Activated naive CD4-positive, alpha-beta T cell treated with anti-CD3 and anti-CD28 coated beads, Interleukin-2, amount 50 U/mL, for 16 hours (primary cell): ENCODE data around the gene VDR.

Experiments
- DNase-seq: peaks from one replicate; pipeline ENCODE4 v3.0.0-alpha.2; 2020

The VDR gene

DNA sequence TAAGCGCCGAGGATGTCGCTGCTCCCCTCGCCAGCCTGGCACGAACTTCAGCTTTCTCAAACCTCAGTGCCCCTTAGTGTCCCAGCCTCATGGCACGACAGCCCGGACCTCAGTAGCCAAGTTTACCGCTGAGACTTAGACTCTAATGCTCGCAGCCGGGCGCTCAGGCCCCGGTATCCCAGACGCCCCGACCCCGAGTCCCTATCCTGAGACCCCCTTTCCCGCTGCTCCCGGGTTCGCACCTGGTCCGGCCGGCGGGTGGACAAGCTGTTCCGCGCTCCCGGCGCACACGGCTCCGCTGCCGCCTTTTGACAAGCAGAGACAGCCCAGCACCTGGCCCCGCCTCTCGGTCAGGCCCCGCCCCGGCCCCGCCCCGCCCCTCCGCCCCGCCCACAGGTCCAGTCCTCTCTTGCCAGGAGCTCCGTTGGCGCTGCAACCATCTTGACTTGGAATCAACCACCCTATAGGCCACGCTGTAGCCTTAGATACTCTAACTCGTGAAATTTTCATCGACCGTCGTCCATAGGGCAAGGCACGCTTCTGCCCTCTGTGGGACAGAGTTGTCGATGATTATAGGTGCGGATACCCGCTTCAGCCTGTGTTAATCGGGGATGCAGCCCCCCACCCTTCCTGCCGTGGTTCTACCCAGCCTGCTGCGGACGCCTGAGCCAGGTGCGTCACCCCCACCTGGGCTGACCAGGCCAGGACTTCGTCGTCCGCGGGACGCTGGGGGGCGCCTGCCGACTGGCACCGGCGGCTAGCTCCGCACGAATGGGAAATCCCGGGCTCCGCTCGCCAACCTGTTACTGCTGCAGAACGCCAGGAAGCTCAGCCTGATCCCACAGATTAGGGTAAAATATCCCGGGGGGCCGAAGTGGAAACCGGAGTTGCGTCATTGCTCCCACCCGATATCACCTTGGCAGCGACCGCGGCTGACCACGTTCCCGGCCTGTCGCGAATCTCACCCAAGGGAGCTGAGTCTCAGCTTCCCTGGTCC is at the start of gene VDR:
VDR (minus strand) TSS at position 282 of the 997 bp plus-strand sequence. CDS start 25,881 bp downstream, outside the sequence.
- peak; percentile 66 for DNase-seq

DNA sequence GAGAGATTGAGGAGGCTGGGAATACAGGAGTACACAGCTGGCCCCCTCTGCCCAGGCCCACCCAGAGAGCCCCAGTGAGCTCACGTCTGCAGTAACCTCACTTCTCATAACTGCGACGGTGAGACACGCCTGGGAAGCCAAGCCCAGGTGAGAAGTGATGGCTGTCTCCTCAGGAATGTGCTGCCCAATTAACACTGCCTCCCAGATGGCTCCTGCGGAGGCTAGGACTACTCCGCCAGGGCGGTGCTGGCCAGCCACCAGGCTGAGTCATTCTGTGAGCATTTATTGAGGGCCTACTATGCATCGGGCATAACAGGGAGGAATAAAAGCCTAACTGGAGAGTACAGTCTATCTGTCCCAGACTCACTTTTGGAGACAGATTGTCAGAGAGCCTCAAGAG is 49.3 kb upstream of the VDR start:
- DNase-seq, result no peak

DNA sequence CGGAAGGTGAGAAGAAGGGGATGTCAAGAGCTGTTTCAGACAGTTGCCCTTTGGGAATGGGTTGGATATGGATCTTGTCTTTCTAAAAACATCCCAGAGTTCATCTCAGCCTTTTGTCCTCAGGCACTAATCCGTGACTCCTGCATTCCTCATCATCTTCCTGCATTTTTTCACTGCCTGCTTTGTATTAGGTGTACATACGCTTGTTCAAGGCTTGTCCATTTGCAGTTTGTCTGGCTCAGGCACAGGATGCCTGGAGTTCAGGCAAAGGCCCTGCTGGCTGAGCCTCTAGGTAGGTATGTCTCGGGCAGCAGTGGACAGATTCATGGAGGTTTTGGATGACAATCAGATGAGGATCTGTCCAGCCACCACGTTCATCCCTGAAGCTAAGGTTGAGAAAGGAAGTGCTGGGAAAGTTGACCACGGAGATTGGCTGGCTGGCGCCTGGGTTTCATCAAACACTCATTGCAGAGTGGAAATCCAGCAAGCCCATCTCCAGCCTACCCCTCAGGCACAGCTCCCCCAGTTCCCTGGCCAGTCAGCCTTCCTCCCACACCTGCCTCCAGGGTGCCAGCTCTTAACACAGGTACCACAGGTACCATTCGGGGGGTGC is 46.2 kb upstream of the VDR start:
- DNase-seq, result no peak

DNA sequence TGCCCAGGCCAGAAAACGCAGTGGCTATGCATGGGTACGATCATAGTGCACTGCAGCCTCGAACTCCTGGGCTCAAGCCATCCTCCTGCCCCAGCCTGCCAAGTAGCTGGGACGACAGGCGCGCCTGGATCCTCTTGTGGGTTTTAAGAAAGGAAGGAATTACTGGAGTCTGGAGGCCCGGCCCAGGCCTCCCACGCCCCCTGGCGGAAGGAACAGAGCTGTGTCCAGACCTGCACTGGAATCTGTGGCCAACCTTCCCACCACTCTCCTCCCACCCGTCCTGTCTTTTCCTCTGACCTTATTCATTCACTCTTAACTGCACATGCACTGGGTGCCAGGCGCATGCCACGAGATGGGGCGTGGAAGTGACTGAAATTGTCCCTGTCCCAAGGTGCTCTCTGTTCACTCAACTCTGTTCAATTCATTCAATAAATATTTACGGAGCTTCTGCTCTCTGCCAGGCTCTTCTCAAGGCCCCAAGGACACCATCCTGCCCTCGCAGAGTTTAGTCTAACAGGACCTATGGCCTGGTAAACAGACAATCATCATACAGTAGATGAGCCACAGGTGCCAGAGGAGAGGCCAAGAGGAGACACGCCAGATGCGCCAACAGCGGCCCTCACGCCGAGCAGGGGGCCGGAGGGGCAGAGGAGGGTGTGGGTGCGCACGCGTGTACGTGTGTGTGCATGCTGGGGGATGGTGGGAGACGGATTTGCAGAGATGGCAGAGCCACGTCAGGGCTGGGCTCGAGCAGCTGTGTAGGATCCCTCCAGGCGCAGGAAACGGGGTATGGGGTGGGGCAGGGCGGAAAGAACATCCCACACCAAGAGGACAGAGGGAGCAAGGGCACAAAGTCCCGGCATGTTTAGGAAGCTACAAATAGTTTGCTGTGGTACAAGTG is 44.9 kb upstream of the VDR start:
- DNase-seq, result peak; percentile 48

DNA sequence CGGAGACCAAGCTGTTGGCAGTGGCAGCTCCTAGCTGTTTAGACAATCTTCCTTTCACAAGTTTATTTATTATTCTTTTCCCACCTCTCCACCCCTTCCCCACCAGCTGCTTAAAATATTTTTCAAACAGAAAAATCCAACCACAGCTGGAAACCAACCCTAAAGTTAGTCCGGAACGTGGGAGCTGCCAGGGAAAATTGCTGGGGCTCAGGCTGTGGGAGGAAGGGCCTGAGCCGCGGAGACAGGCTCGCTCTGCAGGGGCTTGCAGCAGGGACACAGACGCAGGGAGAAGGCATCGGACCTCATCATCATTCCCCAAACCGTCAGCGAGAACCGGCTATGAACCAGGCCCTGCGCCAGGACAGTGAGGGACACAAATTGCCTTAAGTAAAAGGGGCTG is 42.5 kb upstream of the VDR start:
- no peak for DNase-seq

DNA sequence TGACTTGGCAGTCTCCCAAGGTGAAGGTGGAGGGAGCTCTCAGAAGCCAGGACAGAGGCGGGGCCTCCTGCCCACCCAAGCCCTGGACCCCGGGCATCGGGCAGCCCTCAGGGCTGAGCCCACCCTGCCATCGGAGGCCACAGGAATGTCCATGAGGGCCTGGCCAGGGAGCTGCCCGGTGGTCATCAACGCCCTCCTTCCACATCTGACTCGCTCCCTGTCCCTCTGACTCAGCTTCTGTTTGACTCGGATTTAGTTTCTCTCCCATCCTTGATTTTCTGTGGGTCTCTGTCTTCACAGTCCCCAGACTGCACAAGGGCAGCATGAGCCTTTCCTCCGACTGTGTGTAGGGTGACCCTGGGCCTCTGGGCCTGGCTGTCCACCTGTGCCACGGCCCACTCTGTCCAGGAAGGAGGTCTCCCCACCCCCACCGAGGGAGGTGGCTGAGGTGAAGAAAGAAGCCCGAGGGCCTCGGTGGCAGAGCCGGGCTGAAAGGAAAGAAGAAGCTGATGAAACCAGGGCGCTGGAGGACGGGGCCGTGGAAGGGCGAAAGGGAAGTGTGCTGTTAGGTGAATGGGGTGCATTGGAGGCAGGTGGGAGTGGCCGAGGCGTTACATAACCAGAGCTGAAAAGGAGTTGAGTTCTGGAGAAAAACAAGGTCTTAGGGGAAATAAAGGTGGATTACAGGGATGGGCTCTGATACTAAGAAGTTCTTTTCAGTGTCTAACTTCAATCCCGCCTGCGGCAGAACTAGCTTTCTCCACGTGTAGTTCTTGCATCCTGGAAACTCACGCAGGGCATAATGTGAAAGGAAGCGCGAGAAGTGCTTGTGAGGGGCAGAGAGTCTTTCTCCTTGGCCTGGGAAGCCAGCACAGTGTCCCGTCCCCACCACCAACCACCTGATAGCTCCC is 41.9 kb upstream of the VDR start:
- DNase-seq, result no peak

DNA sequence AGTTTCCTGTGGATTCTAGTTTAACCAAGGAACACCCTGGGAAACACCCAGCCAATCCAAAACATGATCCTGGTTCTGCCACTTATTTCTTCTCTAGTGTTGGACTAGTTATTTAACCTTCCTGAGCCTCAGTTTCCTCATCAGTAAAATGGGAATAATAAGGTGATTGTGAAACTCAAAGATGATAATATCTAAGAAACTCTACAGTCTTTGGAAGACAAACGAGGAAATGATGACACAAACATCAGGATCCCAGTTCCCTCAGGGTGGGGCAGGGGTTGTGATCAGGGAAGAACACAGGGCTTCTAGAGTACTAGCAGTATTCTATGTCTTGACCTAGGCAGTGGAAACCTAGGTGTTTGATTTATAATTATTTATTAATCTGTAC is 40.5 kb upstream of the VDR start:
- DNase-seq, result no peak

DNA sequence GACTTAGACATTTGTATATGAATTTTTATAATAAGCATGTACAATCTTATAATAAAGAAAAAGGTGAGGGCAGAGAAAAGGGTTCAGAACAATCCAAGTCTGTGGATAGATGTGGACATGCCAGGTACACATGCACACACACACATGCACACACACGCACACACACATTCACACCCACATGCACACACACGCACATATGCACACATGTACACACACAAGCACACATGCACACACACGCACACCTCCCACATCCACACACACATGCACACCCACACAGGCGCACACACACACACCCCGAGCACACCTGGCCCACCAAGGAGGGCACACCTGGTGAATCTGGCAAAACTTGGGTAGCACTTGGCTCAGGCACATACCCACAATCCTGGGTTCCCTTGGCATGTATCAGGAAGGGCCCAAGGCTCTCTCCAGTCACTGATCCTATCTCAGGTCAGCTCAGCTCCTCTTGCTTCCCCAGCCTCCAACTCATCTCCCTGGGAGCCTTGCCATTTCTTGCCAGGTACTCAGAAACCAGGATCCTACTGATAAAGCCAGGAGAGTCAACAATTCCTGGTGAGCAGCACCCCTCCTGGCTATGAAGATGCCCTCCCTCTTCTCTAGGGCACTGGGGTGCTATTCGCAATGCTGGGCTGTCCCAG is 40.0 kb upstream of the VDR start:
- no peak for DNase-seq

DNA sequence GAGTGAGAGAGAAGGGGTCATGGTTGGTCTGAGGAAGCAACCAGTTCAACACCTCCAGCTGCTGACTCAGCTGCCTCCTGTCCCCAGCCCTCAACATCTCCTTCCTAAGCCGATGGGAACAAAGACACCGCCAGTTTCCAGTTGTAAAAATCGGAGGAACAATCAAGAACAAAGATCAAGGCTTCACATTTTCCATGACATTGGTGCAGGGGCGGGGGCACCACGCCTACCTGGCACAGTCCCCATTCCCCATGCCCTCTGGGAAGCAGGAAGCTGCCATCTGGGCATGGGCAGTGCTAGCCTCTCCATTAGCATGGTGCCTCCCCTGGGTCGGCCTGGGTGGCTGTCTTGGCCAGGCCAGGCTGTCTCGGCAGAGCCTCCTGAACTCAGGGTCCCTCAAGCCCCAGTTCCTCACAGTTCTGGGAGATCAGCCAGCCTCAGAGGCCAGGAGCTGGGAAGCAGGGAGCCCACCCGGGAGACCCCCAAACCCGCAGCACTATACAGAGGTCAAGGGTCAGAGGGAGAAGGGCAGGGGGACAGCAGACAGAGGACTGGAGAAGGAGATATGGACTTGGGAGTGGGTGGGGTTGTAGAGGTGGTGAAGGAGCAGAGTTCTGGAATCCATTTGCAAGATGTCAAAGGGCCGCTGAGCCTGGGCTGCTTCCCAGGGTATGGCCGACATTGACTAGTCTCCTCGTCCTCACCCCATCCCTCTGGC is 39.0 kb upstream of the VDR start:
- DNase-seq, result no peak

DNA sequence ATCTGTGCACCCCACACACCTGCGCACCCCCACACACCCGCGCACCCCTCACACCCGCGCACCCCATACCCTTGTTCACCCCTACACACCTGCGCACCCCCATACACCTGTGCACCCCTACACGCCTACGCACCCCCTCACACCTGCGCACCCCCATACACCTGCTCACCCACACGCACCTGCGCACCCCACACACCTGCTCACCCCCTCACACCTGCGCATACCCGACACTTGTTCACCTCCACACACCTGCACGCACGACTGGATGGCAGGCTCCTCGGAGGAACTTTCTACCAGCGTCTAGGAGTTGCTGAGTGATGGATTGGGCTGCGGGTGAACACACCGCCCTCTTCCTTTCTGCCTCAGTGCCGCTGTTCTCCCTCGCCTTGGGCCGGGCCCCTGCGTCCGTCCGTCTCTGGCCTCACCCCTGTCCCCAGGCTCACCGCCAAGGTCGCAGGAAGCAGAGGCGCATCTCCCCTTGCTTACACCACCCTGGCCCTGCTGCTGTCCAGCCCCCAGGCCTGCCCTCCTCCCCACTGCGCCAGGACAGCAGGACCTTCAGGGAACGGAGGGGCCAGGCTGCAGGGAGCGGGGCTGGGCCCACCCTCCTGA is 37.9 kb upstream of the VDR start:
- DNase-seq, result no peak

DNA sequence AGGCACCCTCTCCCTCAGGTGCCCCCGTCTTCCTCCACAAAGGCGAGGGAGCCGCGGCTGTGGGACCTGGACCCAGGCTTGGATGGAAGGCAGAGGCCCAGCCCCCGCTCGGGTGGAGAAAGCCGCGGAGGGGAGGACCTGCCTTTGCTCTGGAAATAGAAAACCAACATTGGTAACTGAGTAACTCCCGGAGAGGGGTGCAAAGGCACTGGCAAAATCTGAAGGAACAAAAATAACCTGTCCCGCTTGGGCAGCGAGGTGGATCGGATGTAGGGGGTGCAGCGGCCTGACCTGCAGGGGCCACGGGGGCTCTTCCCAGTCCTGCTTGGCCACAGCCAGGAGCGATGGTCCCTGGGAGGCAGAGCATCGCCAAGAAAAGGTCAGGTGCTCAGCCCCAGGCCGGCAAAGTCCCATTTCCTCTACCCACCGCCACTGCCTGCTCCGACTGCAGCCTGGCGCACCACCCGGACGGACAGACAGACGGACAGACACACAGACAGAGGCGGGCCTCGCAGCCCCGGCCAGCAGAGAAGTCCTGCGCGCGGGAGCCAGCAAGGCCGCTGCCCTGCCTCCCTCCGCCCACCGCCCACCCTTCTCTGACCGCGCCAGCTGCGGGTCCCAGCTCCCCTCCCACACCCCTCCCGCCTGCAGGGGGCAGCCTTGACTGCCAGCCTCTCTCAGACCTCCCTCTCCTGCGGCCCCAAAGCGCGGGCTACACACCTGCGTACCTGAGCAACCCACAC is 37.2 kb upstream of the VDR start:
- DNase-seq, result peak; percentile 48

DNA sequence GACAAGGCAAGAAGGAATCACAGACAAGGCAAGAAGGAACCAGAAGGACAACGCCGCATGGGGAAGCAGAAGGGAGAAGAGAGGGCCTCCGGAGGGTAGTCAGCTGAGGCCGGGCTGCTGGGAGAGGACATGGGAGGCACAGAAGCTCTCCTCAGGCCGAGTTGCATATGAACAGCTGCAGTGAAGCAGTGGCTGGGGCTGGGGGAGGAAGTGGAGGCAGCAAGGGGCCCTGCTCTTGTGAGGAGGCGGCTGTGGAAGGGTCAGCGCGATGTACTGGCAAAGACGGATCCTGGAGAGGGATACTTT is 36.6 kb upstream of the VDR start:
- DNase-seq, result no peak

DNA sequence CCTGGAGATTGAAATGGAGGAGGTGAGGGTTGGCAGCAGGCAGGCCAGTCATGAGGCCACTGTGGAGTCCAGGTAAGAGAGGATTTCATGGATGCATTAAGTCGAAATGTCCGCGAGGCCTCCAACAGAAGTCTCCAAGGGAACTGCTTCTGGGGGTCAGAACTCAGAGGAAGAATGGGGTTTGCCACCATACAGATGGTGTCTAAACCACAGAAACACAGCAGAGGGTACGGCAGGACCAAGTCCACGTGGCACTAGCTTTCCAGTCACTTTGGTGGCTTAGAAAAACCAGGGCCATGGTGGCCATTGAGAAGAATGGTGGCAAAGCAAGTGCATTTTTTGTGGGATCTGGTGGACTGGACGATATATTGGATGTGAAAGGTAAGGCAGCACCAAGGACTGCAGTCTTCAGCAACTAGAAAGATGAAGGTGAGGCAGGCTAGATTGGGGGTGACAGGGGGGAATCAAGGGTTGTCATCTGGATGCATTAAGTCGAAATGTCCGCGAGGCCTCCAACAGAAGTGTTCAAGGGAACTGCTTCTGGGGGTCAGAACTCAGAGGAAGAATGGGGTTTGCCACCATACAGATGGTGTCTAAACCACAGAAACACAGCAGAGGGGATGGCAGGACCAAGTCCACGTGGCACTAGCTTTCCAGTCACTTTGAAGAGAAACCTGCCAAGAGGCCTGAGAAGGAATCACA is 36.1 kb upstream of the VDR start:
- DNase-seq, result no peak

DNA sequence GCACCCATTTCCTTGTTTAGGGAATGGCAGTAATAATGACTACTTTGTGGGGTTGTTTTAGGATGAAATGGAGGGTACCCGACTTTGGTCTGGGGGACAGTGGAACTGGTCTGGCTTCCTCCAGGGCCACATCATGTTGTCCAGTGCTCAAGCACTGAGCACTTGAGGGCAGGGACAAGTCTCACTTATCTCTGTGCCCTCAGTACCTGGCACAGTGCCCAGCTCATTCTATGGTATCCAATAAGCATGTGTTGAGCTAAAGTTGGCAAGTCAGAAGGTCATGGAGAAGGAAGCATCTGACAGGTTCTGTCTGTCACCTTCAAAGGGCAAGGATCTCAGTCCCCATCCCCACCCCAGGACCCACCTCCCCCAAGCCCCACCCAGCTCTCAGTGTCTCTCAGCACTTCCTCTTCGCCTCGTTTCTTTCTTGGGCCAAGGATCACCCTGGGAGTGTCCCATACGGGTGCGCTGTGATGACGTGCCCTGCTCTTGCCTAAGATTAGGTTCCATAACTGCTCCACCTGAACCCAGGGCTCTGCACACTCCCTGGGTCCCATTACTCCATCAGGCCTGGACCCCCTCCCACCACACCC is 34.3 kb upstream of the VDR start:
- no peak for DNase-seq

DNA sequence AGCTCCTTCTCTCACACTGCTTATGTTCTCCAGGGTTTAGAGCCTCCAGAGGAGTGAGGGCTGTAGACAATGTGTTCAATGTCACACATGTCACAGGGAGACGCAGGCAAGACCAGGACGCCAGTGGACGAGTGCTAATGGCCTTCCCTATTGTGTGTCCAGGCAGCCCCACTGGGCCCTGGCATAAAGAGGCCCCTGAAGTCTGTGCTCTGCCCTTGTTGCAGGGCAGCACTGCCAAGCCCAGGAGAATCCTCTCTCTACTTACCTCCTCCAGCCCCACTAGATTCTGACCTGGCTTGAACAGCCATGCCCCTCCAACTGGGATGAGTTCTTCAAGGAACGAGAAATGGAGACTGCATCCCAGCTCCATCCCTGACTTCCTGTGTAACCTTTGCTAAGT is 33.8 kb upstream of the VDR start:
- no peak for DNase-seq

DNA sequence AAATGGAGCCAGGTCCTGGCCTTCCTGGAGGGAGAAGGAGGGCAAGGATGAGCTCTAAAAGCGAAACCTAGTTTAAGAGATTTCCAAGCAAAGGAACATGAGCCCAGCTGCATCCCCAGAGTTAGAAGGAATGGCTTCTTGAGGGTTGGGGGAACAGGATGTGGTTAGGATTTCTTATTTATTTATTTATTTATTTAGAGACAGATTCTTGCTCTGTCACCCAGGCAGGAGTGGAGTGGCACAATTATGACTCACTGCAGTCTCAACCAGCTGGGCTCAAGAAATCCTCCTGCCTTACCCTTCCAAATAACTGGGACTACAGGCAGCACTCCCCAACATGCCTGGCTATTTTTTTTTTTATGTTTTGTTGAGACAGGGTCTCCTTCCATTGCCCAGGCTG is 33.3 kb upstream of the VDR start:
- DNase-seq, result no peak

DNA sequence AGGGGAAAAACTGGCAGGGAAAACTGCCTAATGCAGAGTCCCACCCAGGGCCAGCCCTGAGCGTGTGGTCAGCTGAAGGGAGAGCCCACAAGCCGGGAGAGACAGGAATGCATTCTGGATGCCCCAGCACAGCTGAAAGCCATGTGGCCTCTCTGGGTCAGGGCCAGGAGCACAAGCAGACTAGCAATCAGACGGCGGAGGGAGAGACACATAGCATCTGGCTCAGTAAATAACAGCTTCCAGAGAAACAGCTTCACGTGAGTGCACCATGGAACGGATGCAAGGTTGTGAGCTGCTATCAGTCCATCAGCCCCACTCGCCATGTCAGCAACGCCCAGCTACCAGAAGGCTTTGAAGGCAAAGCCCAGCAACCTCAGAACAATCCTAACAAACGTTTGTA is 30.4 kb upstream of the VDR start:
- no peak for DNase-seq

DNA sequence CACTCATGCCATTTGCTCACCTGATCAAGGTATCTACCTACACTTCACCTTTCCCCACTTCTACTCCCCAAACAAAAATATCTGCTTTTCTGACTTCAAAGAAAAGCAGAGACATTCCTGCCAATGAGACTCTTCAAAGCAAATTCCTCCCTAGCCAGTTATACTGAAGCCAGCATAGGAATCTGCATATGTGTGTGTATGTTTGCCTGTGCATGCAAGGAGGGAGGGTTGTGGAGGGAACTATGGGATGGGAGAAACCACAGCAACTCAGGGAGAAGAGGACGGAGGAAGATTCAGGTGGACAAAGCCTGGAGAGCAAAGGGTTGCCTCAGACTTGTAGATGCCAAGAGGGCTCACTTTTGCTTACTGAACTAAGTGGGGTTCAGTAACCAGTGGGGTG is 26.4 kb upstream of the VDR start:
- DNase-seq, result no peak

DNA sequence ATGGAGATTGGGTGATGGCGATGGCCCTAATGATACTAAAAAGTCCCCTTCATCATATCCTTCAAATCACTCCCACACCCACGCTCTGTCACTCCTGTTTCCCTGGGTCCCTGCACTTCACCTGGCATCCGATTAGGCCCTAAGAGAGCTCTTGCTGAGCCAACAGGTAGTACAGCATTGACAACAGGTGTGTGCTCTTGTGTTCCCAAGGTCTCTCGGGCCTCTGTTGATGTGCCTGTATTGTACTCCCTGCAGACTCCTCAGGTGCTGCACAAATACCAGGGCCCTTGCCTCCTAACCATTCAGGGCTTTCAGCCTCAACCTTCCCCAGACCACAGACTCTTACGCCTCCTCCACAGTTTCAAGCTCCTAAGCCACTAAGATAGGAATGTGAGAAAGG is 25.8 kb upstream of the VDR start:
- no peak for DNase-seq
